ENCODE results near the gene MLLT1. TPM values are rescaled to one million over a fixed set of nuclear protein-coding genes. Genes with fewer than 3 reads are reported as not detected.

The MLLT1 gene
- total RNA-seq, 1 experiment from 2014 or later: 55.0 TPM

- ChIA-PET POLR2A (no interaction called here), RAD21 (ENCODE audit: low non-redundant PET in 1 of 2, low total read pairs in 2 of 2, uncharacterized antibody in 2 of 2, unreplicated experiment in 2 of 2) (no interaction called here), CTCF (no interaction called here)
- Histone ChIP-seq H3K9me2 (ENCODE audit: insufficient read depth) (no peaks in the 10 kb centered on the region), H3K4me1 (ENCODE audit: control insufficient read depth in 1 of 2, insufficient read depth in 2 of 2, low read length in 2 of 2) (no peaks in the 10 kb centered on the region), H3K4me2 (ENCODE audit: low read length) (no peak overlapping the region), H3K4me3 (replicated peaks in 1 of 2; ENCODE audit: low read depth in 1 of 2, low read length in 2 of 2) (no peak overlapping the region), H3K79me2 (ENCODE audit: insufficient read depth, low read length) (no peaks in the 10 kb centered on the region), H3K36me3 (ENCODE audit: control insufficient read depth in 1 of 2, insufficient read depth in 2 of 2, low read length in 2 of 2) (no peaks in the 10 kb centered on the region), H3K9me3 (ENCODE audit: control insufficient read depth in 1 of 2, insufficient read depth in 1 of 2, low read depth in 1 of 2, low read length in 2 of 2) (peaks cover 0 to 10% of the 10 kb centered on the region in 2 experiments; a peak in 1 of 4 replicates), H3K27me3 (ENCODE audit: insufficient read depth, low read length) (0 out of 2 replicates have a peak, but pooled peaks cover 7% of the 10 kb centered on the region), H3K9ac (ENCODE audit: low read length) (no peak overlapping the region), H3K27ac (ENCODE audit: low read depth, low read length) (no peak overlapping the region), H4K20me1 (ENCODE audit: insufficient read depth) (no peaks in the 10 kb centered on the region), H2AFZ (ENCODE audit: low read depth, low read length, poor library complexity, severe bottlenecking) (no peak overlapping the region)
- intact Hi-C loops (cut with micrococcal nuclease): no loop called here
- no peak for ATAC-seq
- BruUV-seq (replicated peaks): no TSS peak
- no peak for TF ChIP-seq REST (IDR thresholded peaks at IDR 0.05; ENCODE audit: low read depth)
- TF ChIP-seq FOSL1 (IDR thresholded peaks at IDR 0.05; ENCODE audit: low read depth): no peak
- no peak for TF ChIP-seq CBX3 (IDR thresholded peaks at IDR 0.05; ENCODE audit: low read depth)
- no peak for TF ChIP-seq ZBTB33 (IDR thresholded peaks at IDR 0.05; ENCODE audit: extremely low read depth, insufficient replicate concordance, low read length)
- TF ChIP-seq SP1 (IDR thresholded peaks at IDR 0.05; ENCODE audit: low read depth): no peak
- no peak for TF ChIP-seq TCF7L2 (IDR thresholded peaks at IDR 0.05; ENCODE audit: borderline replicate concordance, extremely low read depth, insufficient read depth, insufficient read length)
- no peak for TF ChIP-seq YY1 (IDR thresholded peaks at IDR 0.05; ENCODE audit: extremely low read depth, insufficient replicate concordance, low read depth, low read length)
- no peak for TF ChIP-seq SIN3A (IDR thresholded peaks at IDR 0.05; ENCODE audit: low read depth)
- TF ChIP-seq EGR1 (IDR thresholded peaks at IDR 0.05; ENCODE audit: low read depth): no peak
- TF ChIP-seq ZNF274 (IDR thresholded peaks at IDR 0.05; ENCODE audit: low read depth, low read length): no peak
- TF ChIP-seq CTCF (IDR thresholded peaks at IDR 0.05 in 2 of 3, conservative IDR thresholded peaks at IDR 0.05 in 1 of 3; ENCODE audit: borderline replicate concordance in 1 of 3, insufficient read depth in 1 of 3, low read depth in 2 of 3, low read length in 2 of 3): no peak
- no peak for DNase-seq (ENCODE audit: low read depth, low spot score)
Observed at GRCh38 chr19:6188811-6189210, 91.0 kb downstream of the MLLT1 start.
